ENCODE results near the gene SFXN5.

- TF ChIP-seq, protein P1, sequence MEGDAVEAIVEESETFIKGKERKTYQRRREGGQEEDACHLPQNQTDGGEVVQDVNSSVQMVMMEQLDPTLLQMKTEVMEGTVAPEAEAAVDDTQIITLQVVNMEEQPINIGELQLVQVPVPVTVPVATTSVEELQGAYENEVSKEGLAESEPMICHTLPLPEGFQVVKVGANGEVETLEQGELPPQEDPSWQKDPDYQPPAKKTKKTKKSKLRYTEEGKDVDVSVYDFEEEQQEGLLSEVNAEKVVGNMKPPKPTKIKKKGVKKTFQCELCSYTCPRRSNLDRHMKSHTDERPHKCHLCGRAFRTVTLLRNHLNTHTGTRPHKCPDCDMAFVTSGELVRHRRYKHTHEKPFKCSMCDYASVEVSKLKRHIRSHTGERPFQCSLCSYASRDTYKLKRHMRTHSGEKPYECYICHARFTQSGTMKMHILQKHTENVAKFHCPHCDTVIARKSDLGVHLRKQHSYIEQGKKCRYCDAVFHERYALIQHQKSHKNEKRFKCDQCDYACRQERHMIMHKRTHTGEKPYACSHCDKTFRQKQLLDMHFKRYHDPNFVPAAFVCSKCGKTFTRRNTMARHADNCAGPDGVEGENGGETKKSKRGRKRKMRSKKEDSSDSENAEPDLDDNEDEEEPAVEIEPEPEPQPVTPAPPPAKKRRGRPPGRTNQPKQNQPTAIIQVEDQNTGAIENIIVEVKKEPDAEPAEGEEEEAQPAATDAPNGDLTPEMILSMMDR (IDR thresholded peaks at IDR 0.05), result no peak
- no peak for TF ChIP-seq POLR2A (IDR thresholded peaks at IDR 0.05)
Observed at GRCh38 chr2:73112026-73112912, 40.8 kb upstream of the SFXN5 start.

Data from Peyer's patch (tissue), 4 donors.